Activated naive CD8-positive, alpha-beta T cell (primary cell): Measurements from ENCODE around the gene PHYH.

Source experiments
- H3K27ac Mint-ChIP-seq: one replicate; pipeline ENCODE4 v1.8.0; 2021; ENCODE audit warnings: mixed read lengths
- H3K27me3 Mint-ChIP-seq: one replicate; pipeline ENCODE4 v1.8.0; 2021; ENCODE audit warnings: mixed read lengths
- H3K36me3 Mint-ChIP-seq: one replicate; pipeline ENCODE4 v1.8.0; 2021; ENCODE audit warnings: mixed read lengths
- H3K4me1 Mint-ChIP-seq: one replicate; pipeline ENCODE4 v1.8.0; 2021; ENCODE audit warnings: low read depth, mixed read lengths
- H3K4me3 Mint-ChIP-seq: one replicate; pipeline ENCODE4 v1.8.0; 2021; ENCODE audit warnings: mild to moderate bottlenecking, mixed read lengths
- H3K9me3 Mint-ChIP-seq: one replicate; pipeline ENCODE4 v1.8.0; 2021; ENCODE audit warnings: low read depth, mixed read lengths

The PHYH gene

DNA sequence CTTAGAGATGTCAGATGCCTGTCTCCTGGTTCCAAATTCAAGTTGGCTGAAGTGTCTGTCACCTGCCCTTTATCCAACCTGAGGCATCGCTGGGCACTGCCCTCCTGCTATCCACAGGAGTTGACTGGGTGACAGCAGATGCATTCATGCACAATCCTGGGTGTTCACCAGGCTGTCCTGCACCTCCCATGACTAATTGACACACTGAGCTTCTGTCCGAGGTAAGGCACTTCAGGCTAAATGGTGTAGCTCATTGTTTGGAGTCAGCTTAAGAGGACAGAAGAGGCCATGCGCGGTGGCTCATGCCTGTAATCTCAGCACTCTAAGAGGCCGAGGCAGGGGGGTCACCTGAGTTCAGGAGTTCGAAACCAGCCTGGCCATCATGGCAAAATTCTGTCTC is 68.1 kb downstream of the PHYH start:
- no peaks in the 10 kb centered on the region for H3K4me1 Mint-ChIP-seq
- H3K4me3 Mint-ChIP-seq = no peak overlapping the region
- no peaks in the 10 kb centered on the region for H3K27me3 Mint-ChIP-seq
- H3K27ac Mint-ChIP-seq = no peak overlapping the region
- H3K9me3 Mint-ChIP-seq = no peaks in the 10 kb centered on the region
- no peaks in the 10 kb centered on the region for H3K36me3 Mint-ChIP-seq

GRCh38 chr10:13231190-13231589 is 68.7 kb downstream of the PHYH start:
- no peaks in the 10 kb centered on the region for H3K27me3 Mint-ChIP-seq
- H3K4me3 Mint-ChIP-seq = no peak overlapping the region
- H3K4me1 Mint-ChIP-seq = no peaks in the 10 kb centered on the region
- no peaks in the 10 kb centered on the region for H3K36me3 Mint-ChIP-seq
- H3K27ac Mint-ChIP-seq = no peak overlapping the region
- no peaks in the 10 kb centered on the region for H3K9me3 Mint-ChIP-seq
